ENCODE data around the gene PPP1R16B. TPM values are rescaled to one million over a fixed set of nuclear protein-coding genes. Genes with fewer than 3 reads are reported as not detected.

The PPP1R16B gene
- polyA plus RNA-seq, 2 of the 4 experiments (the other 2 are of a cell fraction): 0.17 to 0.31 TPM

DNA sequence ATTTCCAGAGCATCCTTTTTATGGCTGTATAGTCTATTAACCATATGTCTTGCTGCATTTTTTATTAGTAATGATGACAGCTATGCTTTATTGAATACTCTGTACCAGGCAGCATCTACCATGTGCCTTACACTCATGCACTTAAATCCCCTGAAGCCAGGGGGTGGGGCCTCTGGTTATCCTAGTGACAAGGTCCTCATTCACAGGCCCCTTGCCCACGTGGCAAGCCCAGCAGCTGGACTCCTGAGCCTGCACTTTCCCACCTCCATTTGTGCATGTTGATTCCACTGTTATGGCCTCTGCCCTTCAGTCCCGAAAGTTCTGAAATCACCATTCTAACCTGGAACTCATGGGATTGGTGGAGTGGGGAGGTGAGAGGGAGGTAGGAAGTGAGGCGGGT is 35.0 kb upstream of the PPP1R16B start:
- ATAC-seq (no peak), FAIRE-seq (no peak), DNase-seq (ENCODE audit: low read depth in 1 of 2, low spot score in 1 of 2) (no peak)
- H3K4me1 ChIP-seq: peaks cover 7% of the 10 kb centered on the region
- ChIA-PET CTCF (interaction anchor here (6.7 to 13.5 kb wide), 2 partner anchors 20 kb away, joined by 51 to 102 read pairs; partner anchors contain the start of gene ACTR5), POLR2A (no interaction called here)
- H3K27ac ChIP-seq: no peak overlapping the region
- H3K4me3 ChIP-seq: no peak overlapping the region
- 88% methylated on average over 3 of the region's 3 CpGs for WGBS (ENCODE audit: missing lambda C conversion rate)
- TF ChIP-seq HEYL (CRISPR knock-in tag; IDR thresholded peaks at IDR 0.05): no peak
- TF ChIP-seq E2F6 (IDR thresholded peaks at IDR 0.05; ENCODE audit: borderline replicate concordance, low read depth): no peak
- no peak for TF ChIP-seq RNF2 (IDR thresholded peaks at IDR 0.05; ENCODE audit: borderline replicate concordance, low read depth)
- no peak for TF ChIP-seq HOXB13 (CRISPR knock-in tag; IDR thresholded peaks at IDR 0.05; ENCODE audit: low read depth)
- TF ChIP-seq POLR2AphosphoS2 (conservative IDR thresholded peaks at IDR 0.05; ENCODE audit: low read length): no peak
- no peak for TF ChIP-seq CBX2 (IDR thresholded peaks at IDR 0.05; ENCODE audit: borderline replicate concordance, low read depth)
- TF ChIP-seq ZC3H11A (IDR thresholded peaks at IDR 0.05): no peak
- TF ChIP-seq ZFP36 (IDR thresholded peaks at IDR 0.05; ENCODE audit: borderline replicate concordance, partially characterized antibody): no peak
- TF ChIP-seq BHLHE40 (IDR thresholded peaks at IDR 0.05; ENCODE audit: low read depth, low read length): no peak
- no peak for TF ChIP-seq TP53 (CRISPR knock-in tag; IDR thresholded peaks at IDR 0.05)
- TF ChIP-seq RCOR1 (IDR thresholded peaks at IDR 0.05; ENCODE audit: low read depth, low read length): no peak
- TF ChIP-seq POLR2A (IDR thresholded peaks at IDR 0.05; ENCODE audit: low read length): no peak
- TF ChIP-seq ZNF302 (CRISPR knock-in tag; IDR thresholded peaks at IDR 0.05): no peak
- no peak for TF ChIP-seq PHF8 (IDR thresholded peaks at IDR 0.05; ENCODE audit: borderline replicate concordance, low read depth)
- no peak for TF ChIP-seq EHMT2 (IDR thresholded peaks at IDR 0.05; ENCODE audit: low read depth)
- TF ChIP-seq ATOH8 (CRISPR knock-in tag; IDR thresholded peaks at IDR 0.05; ENCODE audit: low read depth): no peak
- no peak for TF ChIP-seq JUNB (IDR thresholded peaks at IDR 0.05)
- TF ChIP-seq HMGXB4 (CRISPR knock-in tag; IDR thresholded peaks at IDR 0.05; ENCODE audit: borderline replicate concordance): no peak
- no peak for TF ChIP-seq USF2 (IDR thresholded peaks at IDR 0.05)
- TF ChIP-seq, protein P1, sequence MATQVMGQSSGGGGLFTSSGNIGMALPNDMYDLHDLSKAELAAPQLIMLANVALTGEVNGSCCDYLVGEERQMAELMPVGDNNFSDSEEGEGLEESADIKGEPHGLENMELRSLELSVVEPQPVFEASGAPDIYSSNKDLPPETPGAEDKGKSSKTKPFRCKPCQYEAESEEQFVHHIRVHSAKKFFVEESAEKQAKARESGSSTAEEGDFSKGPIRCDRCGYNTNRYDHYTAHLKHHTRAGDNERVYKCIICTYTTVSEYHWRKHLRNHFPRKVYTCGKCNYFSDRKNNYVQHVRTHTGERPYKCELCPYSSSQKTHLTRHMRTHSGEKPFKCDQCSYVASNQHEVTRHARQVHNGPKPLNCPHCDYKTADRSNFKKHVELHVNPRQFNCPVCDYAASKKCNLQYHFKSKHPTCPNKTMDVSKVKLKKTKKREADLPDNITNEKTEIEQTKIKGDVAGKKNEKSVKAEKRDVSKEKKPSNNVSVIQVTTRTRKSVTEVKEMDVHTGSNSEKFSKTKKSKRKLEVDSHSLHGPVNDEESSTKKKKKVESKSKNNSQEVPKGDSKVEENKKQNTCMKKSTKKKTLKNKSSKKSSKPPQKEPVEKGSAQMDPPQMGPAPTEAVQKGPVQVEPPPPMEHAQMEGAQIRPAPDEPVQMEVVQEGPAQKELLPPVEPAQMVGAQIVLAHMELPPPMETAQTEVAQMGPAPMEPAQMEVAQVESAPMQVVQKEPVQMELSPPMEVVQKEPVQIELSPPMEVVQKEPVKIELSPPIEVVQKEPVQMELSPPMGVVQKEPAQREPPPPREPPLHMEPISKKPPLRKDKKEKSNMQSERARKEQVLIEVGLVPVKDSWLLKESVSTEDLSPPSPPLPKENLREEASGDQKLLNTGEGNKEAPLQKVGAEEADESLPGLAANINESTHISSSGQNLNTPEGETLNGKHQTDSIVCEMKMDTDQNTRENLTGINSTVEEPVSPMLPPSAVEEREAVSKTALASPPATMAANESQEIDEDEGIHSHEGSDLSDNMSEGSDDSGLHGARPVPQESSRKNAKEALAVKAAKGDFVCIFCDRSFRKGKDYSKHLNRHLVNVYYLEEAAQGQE (IDR thresholded peaks at IDR 0.05): no peak
- H3K9me3 ChIP-seq: 0 out of 3 replicates have a peak, but pooled peaks cover 3% of the 10 kb centered on the region
- no peak overlapping the region for H3K4me2 ChIP-seq

Data from A549 (cell line).